Stomach (tissue), 4 donors: ENCODE data around the gene LSM12.

Source experiments
- POLR2A ChIP-seq, 4 donors: fragments of 450-650 bp; IDR thresholded peaks; one replicate each; pipeline ENCODE4 v1.6.1; 2016; ENCODE audit warnings: antibody characterized with exemption in 4 of 4, control low read depth in 2 of 4, mild to moderate bottlenecking in 1 of 4, moderate library complexity in 1 of 4
- POLR2AphosphoS5 ChIP-seq, 3 donors: sonication (generic); formaldehyde crosslinking; IDR thresholded peaks; one replicate each; pipeline ENCODE4 v1.6.1; 2016; ENCODE audit warnings: antibody characterized with exemption in 3 of 3
- TF ChIP-seq, protein P1 (sequence below), 7 experiments: fragments of 450-650 bp in 4 of 7; fragments of 200-600 bp in 3 of 7; sonication (generic) in 3 of 7; IDR thresholded peaks; one replicate each; pipeline ENCODE4 v1.5.1; 2016 to 2019; ENCODE audit warnings: antibody characterized with exemption in 7 of 7, control low read depth in 2 of 7, mild to moderate bottlenecking in 1 of 7

DNA sequence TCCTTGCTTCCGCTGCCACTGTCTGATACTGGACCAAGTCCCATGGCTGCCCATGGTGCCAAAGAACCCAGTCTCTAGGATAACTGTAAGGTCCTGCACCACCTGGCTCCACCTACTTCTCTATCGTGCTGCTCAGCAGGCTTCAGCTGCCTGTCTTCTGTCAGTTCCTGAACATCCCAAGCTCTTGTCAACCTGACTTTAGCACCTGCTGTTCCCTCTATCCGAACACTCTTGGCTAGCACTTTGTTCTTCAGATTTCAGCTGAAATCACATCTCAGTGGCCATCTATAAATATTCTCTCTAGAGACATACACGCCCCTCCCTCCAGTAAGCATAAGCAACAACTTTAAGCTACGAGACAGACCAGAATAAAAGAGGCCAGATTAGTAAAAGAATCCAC lies 36.7 kb downstream of the LSM12 start:
- TF ChIP-seq, protein P1, sequence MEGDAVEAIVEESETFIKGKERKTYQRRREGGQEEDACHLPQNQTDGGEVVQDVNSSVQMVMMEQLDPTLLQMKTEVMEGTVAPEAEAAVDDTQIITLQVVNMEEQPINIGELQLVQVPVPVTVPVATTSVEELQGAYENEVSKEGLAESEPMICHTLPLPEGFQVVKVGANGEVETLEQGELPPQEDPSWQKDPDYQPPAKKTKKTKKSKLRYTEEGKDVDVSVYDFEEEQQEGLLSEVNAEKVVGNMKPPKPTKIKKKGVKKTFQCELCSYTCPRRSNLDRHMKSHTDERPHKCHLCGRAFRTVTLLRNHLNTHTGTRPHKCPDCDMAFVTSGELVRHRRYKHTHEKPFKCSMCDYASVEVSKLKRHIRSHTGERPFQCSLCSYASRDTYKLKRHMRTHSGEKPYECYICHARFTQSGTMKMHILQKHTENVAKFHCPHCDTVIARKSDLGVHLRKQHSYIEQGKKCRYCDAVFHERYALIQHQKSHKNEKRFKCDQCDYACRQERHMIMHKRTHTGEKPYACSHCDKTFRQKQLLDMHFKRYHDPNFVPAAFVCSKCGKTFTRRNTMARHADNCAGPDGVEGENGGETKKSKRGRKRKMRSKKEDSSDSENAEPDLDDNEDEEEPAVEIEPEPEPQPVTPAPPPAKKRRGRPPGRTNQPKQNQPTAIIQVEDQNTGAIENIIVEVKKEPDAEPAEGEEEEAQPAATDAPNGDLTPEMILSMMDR (IDR thresholded peaks at IDR 0.05): no peak
- TF ChIP-seq POLR2A (IDR thresholded peaks at IDR 0.05) (no peak), POLR2AphosphoS5 (IDR thresholded peaks at IDR 0.05) (no peak)
